Measurements from ENCODE around the gene SPRING1.

SPRING1 gene

GRCh38 chr12:116708826-116709756 is 28.8 kb downstream of the SPRING1 start:
- peak in 1 of 2 donors; percentile 30 for DNase-seq (ENCODE audit: low read depth in 2 of 2)

DNA sequence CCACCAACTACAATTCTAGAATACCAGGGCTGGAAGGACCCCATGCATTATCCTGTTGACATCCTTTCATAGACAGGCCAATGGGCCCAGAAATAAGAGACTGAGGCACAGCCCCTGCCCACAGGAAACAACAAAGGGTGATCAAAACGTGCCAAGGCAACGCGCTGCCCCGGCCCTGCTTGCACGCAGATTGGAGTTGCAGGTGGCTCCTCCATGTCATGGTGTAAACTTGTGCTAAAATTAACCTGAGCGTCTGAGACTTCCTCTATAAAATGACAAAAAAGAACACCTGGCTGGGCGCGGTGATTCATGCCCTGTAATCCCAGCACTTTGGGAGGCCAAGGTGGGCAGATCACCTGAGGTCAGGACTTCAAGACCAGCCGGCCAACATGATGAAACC is 30.1 kb downstream of the SPRING1 start:
- DNase-seq (ENCODE audit: low read depth in 2 of 2): no peak

GRCh38 chr12:116703214-116703795 is 34.6 kb downstream of the SPRING1 start:
- DNase-seq (ENCODE audit: low read depth in 2 of 2): peak; percentile 38 to 51

DNA sequence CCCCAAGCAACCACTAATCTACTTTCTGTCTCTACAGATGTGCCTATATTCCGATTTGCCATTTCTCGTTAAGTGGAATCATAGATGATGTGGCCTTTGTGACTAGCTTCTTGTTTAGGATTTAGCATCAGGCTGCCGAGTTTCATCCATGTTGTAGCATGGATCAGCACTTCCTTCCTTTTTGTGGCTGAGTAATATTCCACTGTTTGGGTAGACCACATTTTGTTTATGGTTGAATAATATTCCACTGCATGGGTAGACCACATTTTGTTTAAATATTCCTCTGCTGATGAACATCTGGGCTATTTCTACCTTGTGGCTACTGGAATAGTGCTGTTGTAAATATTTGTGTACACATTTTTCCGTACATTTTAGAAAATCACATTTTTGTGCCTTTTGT is 36.4 kb downstream of the SPRING1 start:
- DNase-seq (ENCODE audit: low read depth in 2 of 2): no peak

GRCh38 chr12:116700066-116700465 is 37.8 kb downstream of the SPRING1 start:
- DNase-seq (ENCODE audit: low read depth in 2 of 2): no peak

GRCh38 chr12:116698554-116699075 is 39.3 kb downstream of the SPRING1 start:
- DNase-seq (ENCODE audit: low read depth in 2 of 2): no peak

DNA sequence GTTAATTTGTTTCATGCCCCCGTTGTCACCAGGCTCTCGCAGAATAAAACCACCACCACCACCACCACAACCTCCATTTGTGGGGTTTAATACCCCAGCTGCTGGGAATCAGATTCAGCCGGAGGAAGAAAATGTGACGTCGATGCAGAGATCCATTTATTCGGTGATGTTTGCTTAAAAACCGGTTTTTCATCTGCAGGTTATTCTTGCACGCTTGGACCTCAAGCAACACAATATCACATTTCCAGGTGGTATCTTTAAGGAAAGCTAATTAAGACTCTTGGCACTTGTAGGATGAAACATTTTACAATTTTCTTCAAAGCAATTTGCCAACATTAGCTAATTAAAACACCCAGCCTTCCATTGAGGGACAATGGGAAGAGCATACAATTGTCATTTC is 39.8 kb downstream of the SPRING1 start:
- DNase-seq (ENCODE audit: low read depth in 2 of 2): no peak

DNA sequence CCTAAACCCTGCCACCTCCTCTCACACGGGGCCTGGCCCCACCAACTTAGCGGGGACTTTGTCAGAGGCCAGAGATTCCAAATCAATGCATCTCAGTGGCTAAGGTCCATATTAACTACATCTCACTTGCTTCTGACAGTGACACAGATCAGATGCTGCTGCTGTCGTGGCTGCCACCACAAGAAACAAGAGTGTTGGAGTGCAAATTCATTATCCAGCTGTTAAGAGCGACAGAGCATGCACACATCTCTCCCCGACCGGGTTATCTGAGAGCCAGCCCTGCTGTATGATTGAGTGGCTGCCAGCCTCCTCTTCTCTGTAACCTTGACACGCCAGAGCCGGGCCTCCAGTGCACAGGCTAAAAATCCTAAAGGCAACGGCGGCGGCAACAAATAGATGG is 40.2 kb downstream of the SPRING1 start:
- no peak for DNase-seq (ENCODE audit: low read depth in 2 of 2)

DNA sequence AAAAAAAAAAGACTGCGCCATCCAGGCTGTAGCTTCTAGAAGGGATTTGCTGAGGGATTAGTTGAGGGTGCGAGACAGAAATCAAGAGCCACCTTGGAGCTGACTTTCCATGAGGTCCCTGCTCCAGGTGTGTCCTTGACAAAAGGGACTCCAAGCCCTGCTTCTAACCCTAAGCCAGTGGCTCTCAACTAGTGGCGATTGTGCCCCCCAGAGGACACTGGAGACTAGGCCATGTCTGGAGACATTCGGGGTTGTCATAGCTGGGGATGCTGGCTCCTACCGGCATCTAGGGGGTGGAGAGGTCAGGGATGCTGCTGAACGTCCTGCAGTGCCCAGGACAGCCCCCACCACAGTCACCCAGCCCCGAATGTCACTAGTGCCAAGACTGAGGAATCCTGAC is 40.6 kb downstream of the SPRING1 start:
- DNase-seq (ENCODE audit: low read depth in 2 of 2): no peak

GRCh38 chr12:116695464-116695725 is 42.5 kb downstream of the SPRING1 start:
- no peak for DNase-seq (ENCODE audit: low read depth in 2 of 2)

DNA sequence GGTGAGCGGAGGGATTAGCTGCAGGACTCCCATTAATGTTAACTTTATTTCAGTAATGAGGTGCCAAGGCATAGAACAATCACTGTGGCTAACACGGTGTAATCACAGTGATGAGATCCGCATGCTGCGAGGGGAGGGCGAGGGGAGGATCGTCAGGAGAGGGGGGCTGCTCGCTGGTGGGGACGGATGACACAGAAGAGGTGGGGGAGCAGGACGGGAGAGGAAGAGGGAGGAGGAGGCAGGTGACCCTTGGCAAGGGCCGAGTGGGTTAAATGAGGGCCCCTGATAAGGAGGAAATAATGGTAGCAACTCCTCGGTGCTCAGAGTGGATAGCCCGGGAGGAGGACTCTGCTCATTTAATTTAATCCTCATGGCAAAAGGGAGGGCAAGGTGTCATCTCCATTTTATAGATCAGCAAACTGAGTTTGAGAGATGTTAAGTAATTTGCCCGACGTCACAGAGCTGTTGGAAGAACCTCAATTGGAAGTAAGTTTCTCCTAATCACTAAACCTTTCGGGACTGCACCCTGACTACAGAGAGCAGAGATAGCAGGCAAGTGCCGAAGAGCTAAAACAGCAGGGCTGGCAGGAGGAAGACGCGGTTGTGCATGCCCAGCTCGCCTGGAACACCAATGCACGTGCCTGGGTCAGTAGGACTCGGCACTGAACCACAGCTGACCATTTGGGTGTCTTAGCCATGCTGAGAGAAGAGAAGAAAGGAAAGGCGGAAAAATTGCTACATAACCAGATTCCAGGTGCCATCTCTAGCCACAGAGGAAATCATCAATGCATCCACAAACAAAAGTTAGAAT is 43.0 kb downstream of the SPRING1 start:
- no peak for DNase-seq (ENCODE audit: low read depth in 2 of 2)

DNA sequence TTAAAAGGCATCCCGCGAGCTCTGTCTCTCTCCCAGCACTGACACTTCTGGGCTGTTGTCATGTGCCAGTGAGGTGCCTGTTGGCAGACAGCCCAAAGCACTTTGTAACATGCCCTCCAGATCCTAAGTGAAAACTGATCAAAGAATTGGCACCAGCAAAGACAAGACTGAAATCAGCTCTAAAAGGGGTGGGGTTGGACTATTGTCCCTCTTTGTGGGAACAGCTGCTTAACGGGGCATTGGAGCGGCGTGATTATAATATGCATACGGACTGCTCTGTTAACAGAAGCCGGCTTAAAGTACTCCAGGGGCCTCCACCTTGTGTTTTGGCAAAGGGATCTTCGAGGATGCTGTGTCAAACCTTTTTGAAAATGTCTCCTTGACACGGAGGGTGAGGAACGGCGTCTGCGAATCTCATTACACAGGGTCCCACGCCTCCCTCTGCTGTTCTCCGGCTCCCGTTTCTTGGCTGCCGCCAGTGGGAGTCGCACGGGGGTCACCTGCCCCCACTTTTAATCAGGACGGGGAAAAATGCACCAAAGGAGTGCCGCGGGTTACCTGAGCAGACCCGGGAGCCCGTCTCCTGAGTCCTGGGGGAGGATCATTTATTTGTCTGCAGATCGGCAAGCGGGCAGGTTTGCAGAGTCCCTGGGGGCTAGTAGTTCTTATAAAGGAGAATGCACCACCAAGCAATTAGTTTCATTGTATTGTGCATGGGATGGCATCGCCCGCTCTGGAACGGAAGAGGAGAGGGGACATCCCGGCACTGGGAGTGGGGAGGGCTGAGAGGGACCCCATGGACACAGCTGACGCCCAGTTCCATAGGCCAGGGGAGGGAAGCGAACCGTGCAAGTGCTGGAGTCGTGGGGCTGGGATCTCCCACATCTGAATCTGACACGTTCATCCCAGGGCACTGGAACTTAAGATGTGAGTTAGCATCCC is 44.3 kb downstream of the SPRING1 start:
- no peak for DNase-seq (ENCODE audit: low read depth in 2 of 2)

GRCh38 chr12:116692605-116693004 is 45.3 kb downstream of the SPRING1 start:
- no peak for DNase-seq (ENCODE audit: low read depth in 2 of 2)

DNA sequence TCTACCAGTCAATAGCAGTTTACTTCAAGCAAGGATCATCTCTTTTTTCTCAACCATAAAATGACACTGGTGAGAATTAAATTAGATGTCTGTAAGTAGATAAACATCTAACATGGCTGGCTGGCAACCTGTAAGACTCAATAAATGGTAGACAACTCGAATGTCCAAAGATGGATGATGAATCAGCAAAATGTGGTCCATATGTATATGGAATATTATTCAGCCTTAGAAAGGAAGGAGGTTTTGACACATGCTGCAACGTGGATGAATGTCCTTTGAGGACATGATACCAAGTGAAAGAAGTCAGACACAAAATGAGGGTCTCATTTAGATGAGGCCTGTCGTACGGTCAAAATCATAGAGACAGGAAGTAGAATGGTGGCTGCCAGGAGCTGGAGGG is 46.2 kb downstream of the SPRING1 start:
- no peak for DNase-seq (ENCODE audit: low read depth in 2 of 2)

DNA sequence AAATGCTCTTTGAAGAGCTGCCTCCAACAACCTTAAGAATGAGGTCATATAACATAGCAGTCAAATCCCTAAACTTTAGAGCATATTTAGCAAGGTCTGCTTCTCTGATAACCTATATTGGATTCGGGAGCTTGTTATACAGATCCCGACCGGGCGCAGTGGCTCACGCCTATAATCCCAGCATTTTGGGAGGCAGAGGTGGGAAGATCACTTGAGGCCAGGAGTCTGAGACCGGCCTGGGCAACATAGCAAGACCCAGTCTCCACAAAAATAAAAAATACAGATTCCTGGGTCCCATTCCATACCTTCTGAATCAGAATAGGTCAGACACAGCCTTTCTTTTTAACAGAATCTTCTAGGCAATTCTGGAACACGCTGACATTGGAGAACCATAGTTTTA is 46.7 kb downstream of the SPRING1 start:
- no peak for DNase-seq (ENCODE audit: low read depth in 2 of 2)

DNA sequence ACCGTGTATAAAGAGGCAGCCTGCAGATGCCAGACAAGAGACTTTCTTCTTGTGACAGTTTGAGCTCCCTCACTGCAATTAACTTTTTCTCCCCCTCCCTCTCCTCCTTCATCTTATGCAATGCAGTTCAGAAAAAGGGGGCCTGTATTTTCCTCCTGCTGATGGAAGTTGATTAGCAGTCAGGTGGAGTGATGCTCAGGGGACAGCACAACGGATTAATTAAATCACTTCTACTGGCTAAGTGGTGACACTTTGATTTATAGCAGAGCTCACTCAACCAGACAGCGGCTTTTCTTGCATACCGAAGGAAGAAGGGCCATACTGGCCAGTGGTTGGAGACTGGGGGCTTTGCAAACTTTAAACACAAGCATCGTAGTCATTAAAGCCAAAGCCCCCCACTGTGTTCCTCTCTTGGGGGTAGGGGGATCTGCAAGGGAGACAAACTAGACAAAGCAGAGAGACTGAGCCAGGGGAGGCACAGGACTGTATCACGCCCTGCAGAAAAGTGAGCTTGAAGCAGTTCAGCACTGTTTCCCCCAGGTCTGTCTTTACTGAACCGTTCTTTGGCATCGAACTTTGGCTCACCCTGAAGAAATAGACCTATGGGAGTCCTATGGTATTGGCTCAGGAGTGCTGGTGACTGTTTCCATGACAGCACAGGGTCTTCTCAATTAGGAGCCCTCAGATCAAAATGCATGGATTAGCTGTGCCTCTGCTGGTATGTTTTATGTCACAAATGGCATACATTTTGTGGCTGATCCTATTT is 47.7 kb downstream of the SPRING1 start:
- DNase-seq (ENCODE audit: low read depth in 2 of 2): no peak

GRCh38 chr12:116689521-116689920 is 48.3 kb downstream of the SPRING1 start:
- DNase-seq (ENCODE audit: low read depth in 2 of 2): no peak

Data from stimulated activated CD4-positive, alpha-beta T cell treated with anti-CD3 and anti-CD28 coated beads, Interleukin-15, amount 100 ng/mL, for 48 hours (primary cell).